Cerebellar cortex (tissue), 1 donor: ENCODE measurements around the gene MAN2A1.
A peak's percentile ranks its signal among the peaks of the same experiment; 100 is the strongest.

Source experiments
- DNase-seq: peaks from one replicate; pipeline ENCODE4 v3.0.0-alpha.2; 2015; ENCODE audit warnings: low spot score

Gene MAN2A1

DNA sequence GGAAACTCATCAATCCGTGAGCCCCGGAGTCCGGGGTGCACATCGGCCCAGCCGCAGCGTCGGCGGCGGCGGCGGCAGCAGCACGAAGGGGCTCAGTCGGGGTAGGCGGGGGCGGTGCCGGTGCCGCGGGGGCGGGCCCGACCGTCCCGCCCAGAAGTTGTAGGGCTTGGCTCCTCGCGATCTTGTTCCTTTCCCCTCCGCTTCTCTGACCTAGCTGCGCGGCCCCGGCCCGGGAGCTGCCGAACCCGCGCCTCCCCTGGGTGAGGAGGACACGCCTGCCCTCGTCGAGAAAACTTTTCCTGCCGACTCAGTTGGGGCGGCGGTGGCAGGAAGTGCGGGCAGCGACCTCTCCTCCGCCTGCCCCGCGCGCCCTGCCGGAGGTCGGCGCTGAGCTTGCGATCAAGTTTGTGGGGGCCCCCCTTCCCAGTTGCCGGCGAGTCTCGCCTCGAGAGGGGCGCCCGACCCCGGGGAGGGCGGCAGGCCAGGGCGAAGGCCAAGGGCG lies at the start of gene MAN2A1:
Gene MAN2A1, plus strand, starts transcription at position 188 of the 502 bp plus-strand sequence. CDS start 491 bp downstream, outside the sequence.
- peak; percentile 36 for DNase-seq

DNA sequence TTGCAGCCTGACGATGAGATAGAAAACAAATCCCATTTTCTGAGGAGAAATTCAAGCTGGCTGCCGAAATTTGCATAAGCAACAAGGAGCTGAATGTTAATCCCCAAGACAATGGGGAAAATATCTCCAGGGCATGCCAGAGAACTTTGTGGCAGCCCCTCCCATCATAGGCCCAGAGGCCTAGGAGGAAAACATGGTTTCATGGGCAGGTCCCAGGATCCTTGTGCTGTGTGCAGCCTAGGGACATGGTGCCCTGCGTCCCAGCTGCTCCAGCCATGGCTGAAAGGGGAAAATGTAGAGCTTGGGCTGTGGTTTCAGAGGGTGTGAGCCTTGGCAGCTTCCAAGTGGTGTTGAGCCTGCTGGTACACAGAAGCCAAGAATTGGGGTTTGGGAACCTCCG lies 48.8 kb upstream of the MAN2A1 start:
- DNase-seq = no peak

DNA sequence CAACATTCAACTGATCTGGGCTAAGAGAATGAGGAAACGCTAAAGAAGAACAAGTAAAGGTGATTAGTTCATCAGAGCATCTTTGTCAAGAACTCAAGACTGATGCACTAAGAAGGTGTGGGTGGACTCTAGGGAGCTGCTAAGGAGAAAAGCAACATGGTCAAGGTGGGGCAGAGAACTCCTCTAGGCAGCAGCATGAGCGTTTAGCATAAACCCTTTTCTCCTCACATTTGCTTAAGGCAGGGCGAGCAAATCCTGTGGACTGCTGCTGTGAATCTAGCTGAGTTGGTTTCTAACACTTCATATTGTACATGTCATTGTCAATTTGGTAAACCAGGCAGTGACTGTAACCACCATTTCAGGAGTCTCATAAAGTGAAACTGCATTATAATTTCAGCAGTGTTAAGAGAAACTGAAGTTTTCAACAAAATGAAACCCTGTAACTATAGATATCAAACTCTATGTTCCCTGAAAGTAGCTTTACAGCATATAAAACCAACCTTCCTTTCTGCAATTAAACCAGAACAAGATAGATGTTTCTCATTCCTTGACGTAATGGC lies 45.9 kb upstream of the MAN2A1 start:
- no peak for DNase-seq

DNA sequence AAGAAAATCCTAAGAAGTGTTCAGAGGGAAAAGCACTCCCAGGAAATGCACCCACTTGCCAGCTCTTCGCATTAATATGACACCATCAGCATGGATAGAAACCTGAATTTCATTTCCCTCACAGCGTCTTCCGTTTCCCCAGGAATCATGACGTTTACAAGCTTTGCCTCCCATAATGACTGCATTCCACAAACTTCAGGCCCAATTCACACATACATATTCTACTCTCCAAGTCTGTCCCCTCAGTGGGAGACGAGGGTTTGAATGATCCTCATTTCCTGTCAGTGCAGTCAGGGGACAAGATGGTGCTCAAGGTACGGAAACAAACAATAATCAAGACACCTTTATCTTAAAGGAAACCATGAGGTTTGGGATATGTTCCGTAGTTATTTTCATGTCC lies 44.9 kb upstream of the MAN2A1 start:
- no peak for DNase-seq

DNA sequence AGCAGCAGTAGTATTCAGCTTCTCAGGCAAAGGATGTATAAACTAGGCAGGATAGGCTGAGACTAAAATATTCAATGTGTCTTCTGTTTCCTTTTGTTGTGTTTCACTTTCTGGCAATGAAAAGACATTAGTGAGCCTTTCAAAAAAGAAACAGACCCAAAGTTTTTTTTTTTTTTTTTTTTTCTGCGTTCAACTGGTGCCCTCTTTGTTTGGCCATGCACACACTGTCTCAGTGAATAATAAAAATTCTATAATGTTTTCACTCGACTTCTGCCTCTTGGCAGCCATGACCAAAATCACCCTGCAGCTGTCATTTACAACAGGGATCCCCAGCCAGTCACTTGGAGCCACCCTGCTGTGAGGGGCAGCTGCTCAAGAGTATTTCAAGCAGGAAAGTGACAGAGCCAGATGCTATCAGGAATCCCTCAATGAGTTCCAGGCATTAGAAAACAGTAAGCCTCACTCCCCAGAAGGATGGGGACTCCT lies 44.0 kb upstream of the MAN2A1 start:
- DNase-seq = peak; percentile 3

DNA sequence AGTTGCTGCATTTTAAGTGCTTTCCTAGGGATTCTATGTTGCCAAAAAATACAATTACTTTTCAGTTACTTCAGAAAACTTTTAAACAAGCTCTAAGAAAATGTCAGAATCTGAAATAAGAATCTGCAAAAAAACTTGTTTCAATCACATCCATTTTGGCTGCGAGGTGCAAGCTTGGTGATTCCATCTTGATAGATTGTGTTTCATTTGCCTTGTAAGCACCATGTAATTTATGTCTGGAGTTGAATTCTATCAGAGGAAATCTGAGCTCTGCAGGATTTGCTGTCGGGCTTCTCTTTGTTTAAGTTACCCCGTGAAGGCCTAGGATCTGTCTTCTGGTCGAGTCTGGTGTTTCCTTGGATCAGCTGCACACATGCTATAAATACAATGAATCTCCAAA lies 40.4 kb upstream of the MAN2A1 start:
- no peak for DNase-seq

DNA sequence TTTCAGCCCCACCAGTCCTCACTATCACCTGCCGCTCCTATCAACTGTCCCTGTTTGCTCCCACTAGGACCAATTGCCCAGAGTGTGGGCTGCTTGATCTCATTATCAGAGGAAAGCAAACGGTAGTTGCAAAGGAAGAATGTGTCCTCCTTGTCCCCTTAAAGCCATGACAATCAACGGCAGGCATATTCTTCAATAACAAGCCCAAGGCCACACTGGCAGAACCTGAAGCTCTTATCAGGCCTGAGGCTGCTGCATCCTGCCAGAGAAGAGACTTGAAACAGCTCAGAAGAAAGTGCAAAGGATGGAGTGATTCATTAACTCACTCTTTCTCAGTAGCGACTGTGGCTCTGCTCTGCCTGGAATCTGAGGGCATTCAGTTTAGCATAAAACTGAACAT lies 39.2 kb upstream of the MAN2A1 start:
- DNase-seq = no peak

DNA sequence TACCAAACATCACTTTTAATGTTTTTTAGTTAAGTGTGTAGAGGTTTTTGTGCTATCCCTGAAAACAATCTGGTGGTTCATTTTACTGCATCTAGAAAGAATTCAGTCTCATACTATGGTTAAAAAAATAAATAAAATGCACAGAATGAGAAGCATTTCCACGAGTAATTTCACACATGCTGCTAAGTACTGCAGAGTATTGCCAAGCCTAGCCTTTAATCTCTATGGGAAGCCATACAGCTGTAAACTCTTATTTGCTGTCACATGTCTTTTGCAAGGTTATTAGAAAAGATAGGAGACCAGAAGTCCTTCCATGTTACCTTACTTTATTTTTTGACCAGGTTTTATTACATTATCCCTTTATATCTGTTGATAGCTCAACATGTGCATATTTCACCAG lies 37.6 kb upstream of the MAN2A1 start:
- no peak for DNase-seq

DNA sequence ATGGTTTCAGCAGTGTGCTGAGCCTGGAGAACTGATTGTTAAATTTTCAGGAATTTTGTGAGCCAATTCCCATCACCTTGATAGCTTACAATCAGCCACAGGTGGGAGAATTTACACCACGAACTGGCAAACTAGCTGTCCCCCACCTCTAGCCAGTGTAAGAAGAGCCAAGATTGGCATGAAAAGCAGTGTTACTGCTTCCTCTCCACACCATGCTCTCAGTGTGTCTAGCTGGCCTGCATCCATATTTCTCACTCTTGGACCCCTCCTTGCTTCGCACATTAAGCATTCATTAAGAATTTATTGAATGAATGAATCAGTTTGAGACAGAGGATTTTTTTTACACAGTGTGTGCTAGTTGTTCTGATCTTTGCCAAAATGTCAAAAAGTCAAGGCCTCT lies 36.7 kb upstream of the MAN2A1 start:
- no peak for DNase-seq

DNA sequence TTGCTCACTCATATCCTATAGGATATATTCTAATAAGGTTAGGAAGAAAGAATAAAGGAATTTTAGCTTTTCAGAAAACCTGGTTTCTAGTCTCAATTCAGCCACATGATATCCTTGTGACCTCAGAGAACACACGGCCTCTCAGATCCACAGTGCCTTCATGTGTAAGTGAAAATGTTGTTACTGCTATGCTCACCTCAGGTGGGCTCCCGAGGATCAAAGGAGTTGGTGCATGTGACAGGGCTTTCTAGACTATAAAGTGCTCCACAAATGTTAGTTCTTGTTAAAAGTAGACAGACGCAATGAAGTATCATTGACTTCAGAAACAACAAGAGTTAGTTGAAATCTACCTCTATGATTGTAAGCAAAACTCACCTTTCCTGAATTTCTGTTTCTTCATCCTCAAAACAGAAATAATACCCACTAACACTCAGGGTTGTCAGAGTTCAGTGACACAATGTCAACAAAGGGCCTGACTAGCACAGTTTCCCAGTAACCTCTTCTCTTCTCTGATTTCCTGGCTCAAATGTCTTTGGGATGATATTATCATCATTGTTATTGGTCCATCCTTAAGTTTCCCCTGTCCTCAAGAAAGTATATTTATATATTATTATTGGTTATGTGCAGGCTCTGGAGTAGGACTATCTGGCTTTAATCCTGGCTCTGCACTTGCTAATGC lies 36.0 kb upstream of the MAN2A1 start:
- no peak for DNase-seq

DNA sequence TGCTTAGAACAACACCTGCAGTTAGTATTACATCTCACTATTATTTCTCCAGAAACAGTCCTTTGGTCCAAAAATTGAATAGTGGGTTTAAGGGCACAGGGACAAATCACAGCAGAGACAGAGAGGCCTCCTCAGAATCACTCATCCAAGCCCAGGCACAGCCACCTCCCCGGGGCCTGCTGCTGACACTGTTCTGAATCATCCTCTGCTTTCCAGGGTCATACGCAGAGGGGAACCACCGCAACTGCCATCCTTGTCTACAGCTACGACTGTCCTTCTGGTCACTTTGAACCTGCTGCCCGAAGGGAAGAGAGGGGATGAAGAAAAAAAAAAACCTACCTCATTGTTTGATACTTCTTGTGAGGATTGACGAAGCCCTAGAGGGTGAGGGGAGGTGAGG lies 35.3 kb upstream of the MAN2A1 start:
- DNase-seq = no peak

DNA sequence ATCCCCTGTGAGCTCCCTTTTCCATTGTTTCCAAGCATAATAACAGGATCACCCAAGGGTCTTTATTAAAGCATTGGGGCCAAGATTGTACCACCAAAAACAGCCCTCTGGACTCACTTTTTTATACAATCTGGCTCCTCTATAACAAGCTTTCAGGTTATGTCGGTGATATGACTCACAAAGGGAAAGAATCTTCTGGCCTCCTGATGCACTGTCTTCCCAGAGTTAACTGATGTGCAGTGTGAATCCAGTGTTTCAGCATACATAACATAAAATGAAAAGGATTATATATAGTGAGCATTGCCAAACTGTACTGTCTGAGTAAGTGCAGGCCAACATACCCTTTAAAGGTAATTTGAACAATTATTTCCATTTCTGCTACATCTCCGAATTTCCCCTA lies 33.9 kb upstream of the MAN2A1 start:
- no peak for DNase-seq

DNA sequence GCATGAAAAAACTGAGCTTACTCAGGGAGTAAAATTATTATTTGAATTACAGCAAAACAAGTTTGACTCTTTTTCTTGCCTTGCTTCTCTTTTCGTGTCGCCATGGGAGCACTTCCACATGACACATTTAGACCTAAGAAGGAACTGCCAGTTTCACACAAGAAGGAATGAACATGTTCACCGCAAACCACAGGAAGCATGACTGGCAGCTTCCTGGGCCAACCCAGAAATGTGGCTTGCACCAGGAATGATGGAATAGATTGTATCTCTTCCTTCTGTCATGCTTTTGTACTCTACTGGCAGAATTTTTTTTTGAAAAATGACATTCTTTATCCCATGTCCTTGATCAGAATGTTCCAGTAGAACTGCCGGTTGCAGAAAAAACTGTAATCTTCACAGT lies 32.9 kb upstream of the MAN2A1 start:
- no peak for DNase-seq

DNA sequence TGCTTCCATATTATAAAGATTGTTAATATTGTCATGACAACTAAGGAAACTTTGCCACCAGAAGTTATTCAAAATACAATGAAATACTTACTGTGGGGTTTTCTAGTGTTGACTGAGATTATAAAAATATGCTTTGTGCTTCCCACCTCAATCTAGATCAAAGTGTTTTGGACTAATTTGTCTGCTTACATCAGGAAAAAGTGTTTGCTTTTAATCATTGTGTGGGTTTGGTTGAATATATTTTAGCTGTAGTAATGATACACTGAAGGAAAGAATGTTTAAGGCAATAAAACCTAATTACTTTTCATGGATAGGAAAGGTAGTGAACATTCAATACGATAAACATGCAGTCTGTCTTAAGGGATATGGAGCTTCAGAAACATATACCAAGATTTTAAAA lies 29.8 kb upstream of the MAN2A1 start:
- no peak for DNase-seq

DNA sequence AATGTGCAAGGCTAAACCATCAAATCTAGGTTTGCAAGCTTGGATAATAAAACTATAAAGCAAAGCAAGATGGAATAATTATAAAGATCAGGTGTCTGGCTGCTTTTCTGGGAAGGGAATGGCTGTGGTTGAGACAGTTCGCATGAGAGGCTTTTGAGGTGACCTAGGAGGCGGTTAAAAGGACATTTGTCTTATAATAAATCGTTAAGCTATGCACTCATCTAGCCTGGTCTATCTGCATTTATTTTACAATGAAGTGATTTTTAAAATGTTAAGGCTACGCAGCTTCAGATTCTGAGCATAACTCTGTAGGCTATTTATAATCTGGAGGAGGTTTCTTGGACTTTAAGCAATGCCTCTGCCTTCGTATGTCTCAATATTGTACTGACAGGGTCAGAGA lies 29.4 kb upstream of the MAN2A1 start:
- DNase-seq = no peak

DNA sequence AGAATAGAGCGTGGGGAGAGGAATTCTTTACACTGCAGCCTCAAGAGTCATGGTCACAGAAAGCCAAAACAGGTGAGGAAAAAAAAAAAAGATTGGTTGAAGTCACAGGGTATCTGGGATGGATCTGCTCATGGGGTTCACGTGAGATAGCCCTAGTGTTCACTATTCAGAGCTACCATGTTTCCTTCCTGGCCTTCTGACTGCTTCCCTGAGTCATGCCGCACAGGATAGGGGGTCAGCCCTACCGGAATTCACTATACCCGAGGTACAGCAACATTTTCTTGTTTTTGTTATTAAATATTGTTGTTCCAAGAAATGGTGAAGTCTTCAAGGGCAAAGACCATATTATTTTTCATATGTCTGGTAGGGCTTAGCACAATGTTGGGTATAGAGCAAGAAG lies 21.5 kb upstream of the MAN2A1 start:
- DNase-seq = no peak

DNA sequence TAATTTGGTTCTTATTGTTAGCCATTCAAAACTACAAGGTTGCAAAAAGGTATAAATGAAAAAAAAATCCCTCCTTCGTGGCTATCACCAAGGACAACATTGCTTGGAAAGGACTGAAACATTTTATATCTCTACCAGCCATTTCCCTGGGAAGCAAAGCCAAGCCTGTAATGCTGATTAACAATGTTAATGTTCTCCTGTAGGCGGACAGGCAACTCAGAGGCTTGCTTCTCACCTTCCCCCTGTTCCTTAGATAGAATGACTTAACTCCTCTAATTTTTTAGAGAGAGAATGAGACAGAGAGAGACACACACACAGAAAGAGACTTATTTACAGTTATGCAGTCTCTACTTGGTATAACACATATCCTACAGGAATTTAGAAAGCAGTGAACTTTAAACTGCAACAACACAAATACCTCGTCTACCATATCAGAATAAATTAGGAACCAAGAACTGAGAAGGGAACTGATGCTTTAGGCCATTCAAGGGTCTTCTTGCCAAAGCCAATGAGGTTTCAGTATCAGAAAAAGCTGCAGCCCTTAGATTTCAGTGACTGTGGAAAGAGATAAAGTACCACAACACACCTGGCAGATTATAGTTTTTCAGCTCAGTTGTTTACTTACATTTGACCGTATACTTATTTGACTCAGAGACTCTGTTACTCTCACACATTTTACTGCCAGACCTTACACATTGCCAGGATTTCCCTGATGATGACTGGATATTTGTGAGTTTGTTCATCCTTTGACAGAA lies 20.9 kb upstream of the MAN2A1 start:
- DNase-seq = no peak

DNA sequence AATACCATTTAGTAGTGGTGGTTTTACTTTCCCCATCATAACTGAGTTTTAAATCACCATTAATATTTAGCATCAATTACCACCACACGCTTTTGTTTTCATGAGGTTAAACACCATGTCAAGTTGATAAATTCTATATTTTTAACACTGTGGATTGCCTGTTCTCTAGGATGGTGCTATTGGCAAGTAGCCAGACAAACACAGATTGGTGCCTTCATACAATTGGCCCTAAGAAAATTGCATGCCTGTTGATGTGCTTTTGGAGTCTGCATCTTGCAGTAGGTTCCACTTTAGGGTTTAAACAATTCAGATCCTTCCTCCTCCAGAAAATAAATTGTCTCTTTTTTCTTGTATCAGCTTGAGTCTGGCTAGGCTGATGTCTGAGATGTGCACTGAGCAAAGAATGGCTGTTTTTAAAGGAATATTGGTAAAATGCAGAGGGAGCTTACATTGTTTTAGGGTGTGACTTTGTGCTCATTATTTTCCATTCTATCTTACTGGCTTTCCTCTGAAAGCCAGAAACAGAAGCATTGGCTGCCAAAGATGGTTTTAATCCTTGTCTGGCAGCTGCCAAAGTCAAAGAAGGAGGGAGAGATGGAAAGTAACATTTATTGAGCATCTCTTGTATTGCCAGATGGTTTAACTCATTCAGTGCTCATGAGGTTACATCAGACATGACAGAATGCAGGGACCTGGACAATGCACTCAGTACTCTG lies 19.6 kb upstream of the MAN2A1 start:
- no peak for DNase-seq

DNA sequence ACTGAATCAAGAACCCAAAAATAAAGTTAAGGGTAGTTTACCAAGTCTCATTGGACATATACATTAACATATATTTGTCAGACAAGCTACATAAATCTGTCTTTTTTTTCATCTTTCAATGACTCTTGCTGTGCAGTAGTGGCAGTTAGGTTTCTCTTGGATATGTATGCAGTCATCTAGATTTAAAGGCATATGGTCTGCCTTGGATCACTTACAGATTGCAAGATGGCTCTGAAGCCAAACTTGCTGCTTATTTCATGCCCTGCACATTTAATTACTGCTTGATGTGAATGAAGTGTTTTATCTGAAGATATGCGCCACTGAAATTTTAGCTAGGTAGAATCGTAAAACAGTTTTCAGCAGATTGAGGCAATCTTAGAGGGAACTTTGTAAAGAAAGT lies 18.6 kb upstream of the MAN2A1 start:
- no peak for DNase-seq

DNA sequence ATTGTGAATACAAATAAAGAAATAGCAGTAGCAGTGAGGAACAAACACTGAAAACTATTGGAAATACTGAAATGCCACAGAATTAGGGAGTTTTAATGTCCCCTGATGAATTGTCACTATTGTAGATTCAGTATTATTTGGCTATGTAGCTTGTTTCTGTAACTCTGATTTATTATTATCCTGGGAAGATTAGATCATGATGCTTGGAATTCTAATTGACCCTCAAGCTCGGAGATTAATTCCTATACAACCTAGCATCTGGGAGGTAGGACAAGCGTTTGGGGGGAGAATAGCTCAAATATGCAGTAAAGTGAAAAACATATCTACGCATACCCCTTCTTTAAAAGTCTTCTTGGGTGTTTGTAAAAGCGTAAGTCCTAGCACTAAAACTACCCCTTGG lies 15.1 kb upstream of the MAN2A1 start:
- no peak for DNase-seq

DNA sequence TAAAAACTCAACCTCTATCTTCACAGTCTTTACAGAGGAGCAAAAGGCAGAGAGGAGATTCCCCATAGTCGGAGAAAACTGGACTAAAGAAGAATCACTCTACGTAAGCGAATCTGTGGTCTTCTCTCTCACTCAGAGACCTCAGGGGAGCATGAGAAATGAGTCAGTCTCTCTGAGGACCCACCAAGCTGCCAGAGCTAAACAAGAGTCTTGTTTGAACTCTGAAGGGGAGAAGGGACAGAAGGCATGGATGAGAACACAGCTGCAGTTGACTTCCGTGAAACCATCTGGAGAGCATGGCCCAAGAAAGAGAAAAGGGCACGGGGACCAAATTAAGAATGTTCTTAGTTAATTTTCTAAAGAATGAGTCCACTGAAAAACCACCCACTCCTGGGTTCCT lies 12.8 kb upstream of the MAN2A1 start:
- no peak for DNase-seq

DNA sequence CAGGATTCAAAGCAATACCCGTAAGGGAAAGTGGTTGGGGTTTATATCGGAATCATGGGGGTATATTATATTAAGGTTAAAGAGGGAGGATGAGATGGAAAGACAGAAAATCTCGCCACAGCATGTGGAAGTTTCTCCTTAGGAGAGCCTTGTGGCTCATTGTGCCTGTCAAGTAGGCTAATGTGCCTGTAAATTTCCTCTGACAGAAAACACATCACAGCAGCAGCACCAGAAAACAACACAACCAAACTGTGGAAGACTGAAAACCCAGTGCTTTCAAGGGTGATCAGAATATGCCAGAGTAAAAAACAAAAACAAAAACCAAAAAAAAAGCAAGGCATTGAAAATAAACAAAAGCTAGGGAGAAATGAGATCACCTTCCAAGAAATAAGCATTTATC lies 11.3 kb upstream of the MAN2A1 start:
- no peak for DNase-seq

DNA sequence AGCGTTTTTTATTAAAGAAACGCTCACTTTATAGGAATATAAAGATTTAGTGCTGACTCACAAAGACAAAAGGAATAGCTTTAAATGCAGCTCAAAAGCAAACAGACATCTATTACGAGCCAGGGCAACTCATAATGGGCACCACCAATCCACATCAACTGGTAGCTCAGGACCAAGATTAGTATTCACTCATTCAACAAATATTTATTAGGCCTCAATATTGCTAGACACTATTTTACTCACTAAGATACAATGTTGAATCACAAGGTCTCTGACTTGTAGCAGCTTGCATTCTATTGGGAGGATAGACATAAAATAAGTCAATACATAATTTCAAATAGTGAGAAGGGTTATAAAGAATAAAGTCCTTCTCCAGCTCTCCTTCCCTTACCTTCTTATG lies 8.0 kb upstream of the MAN2A1 start:
- no peak for DNase-seq
